OCI-LY3 (cell line): Measurements from ENCODE around the gene TMEM132C.

ENCODE experiments used
- EZH2phosphoT487 ChIP-seq: fragments of 200-600 bp; shearing (Covaris generic); IDR thresholded peaks from 2 replicates; pipeline ENCODE4 v1.6.1; 2018; ENCODE audit warnings: antibody characterized with exemption, mixed run types, low read depth
- TF ChIP-seq, protein P1 (sequence below): fragments of 200-600, 300-600 bp; sonication (generic); IDR thresholded peaks from 2 replicates; pipeline ENCODE4 v1.5.1; 2014; ENCODE audit warnings: antibody characterized with exemption, low read length, low read depth

DNA sequence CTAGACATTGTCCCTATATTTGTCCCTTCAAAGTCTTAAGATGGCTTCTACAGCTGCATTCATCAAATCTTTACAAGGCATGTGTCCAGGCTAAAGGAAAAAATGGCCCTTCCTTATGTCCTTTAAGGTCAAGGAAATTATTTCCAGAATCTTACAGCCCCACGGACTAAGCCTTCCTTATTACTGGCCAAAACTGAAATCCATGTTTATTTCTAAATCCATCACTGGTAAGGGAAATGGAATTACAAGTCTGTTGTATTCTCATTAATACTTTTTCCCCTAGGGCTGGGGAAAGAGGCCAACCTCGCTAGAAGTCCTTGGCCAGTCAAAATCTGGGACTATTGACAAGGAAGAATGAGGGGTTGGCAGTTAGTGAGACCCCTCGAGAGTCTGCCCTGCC, 252.5 kb downstream of the TMEM132C start:
- TF ChIP-seq EZH2phosphoT487: no peak
- TF ChIP-seq, protein P1, sequence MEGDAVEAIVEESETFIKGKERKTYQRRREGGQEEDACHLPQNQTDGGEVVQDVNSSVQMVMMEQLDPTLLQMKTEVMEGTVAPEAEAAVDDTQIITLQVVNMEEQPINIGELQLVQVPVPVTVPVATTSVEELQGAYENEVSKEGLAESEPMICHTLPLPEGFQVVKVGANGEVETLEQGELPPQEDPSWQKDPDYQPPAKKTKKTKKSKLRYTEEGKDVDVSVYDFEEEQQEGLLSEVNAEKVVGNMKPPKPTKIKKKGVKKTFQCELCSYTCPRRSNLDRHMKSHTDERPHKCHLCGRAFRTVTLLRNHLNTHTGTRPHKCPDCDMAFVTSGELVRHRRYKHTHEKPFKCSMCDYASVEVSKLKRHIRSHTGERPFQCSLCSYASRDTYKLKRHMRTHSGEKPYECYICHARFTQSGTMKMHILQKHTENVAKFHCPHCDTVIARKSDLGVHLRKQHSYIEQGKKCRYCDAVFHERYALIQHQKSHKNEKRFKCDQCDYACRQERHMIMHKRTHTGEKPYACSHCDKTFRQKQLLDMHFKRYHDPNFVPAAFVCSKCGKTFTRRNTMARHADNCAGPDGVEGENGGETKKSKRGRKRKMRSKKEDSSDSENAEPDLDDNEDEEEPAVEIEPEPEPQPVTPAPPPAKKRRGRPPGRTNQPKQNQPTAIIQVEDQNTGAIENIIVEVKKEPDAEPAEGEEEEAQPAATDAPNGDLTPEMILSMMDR: no peak
